Esophagus muscularis mucosa (tissue), 4 donors: ENCODE results near the gene CRYBG2. TPM values are rescaled to one million over a fixed set of nuclear protein-coding genes. Genes with fewer than 3 reads are reported as not detected.
A peak's percentile ranks its signal among the peaks of the same experiment; 100 is the strongest.
"Not testable (repeated sequence)": the region's sequence is repeated elsewhere in the genome, so short reads cannot be mapped to it uniquely, and the experiment has no call there.

Experiments
- DNase-seq: peaks from one replicate; pipeline ENCODE4 v3.0.0-alpha.2; 2017; ENCODE audit errors: extremely low spot score
- H3K27ac ChIP-seq, 4 donors: fragments of 200-600 bp; sonication (generic); replicated peaks in 1 of 4; 1 replicate in 3 of 4; 2 replicates in 1 of 4; pipeline ENCODE4 v1.5.1; 2016 to 2019; ENCODE audit warnings: mild to moderate bottlenecking in 1 of 4
- H3K27me3 ChIP-seq, 4 donors: fragments of 200-600 bp; sonication (generic); one replicate each; pipeline versions ENCODE4 v1.5.1 to v1.6.0; 2016 to 2019
- H3K36me3 ChIP-seq, 4 donors: fragments of 200-600 bp; sonication (generic); one replicate each; pipeline ENCODE4 v1.5.1; 2016 to 2019
- H3K4me1 ChIP-seq, 4 donors: fragments of 200-600 bp; sonication (generic); one replicate each; pipeline ENCODE4 v1.5.1; 2016 to 2019
- H3K4me3 ChIP-seq, 4 donors: fragments of 200-600 bp; sonication (generic); 1 replicate in 2 of 4; 2 replicates in 2 of 4; pipeline ENCODE4 v1.5.1; 2016 to 2019; ENCODE audit warnings: mild to moderate bottlenecking in 4 of 4, moderate library complexity in 1 of 4
- H3K9me3 ChIP-seq, 4 donors: fragments of 200-600 bp; sonication (generic); 1 replicate in 3 of 4; 2 replicates in 1 of 4; pipeline ENCODE4 v1.5.1; 2016 to 2019
- CTCF ChIP-seq, 3 experiments: fragments of 200-600 bp in 2 of 3; fragments of 450-650 bp in 1 of 3; sonication (generic) in 2 of 3; IDR thresholded peaks; one replicate each; pipeline ENCODE4 v1.5.1; 2017 to 2019; ENCODE audit warnings: antibody characterized with exemption in 3 of 3, mild to moderate bottlenecking in 2 of 3, moderate library complexity in 1 of 3
- EP300 ChIP-seq: sonication (generic); formaldehyde crosslinking; IDR thresholded peaks from one replicate; pipeline ENCODE4 v1.6.1; 2017; ENCODE audit warnings: antibody characterized with exemption
- POLR2A ChIP-seq: fragments of 450-650 bp; IDR thresholded peaks from one replicate; pipeline ENCODE4 v1.6.1; 2017; ENCODE audit warnings: antibody characterized with exemption, moderate library complexity, mild to moderate bottlenecking, low read depth
- POLR2AphosphoS5 ChIP-seq, 2 donors: sonication (generic); formaldehyde crosslinking; IDR thresholded peaks; one replicate each; pipeline ENCODE4 v1.6.1; 2017; ENCODE audit warnings: antibody characterized with exemption in 2 of 2
- WGBS: methylation state at CpG from one replicate; pipeline ENCODE4 v1.1.5; 2018; 5-methylcytosine and 5-hydroxymethylcytosine counted together
- intact Hi-C: fragments of 100-400 bp; cut with DNase I; formaldehyde crosslinking; loops from one replicate; pipeline ENCODE4 v1.15.1; 2023
- total RNA-seq, 4 donors: library from RNA; depleted of rRNA; stranded (reverse); fragments of >200 nt; gene quantifications; one replicate each; pipeline versions ENCODE4 v1.1.0 to v1.2.1, GENCODE V29; 2016

CRYBG2 gene
- total RNA-seq, 4 donors from 2014 or later, result 0.42 to 0.86 TPM; not detected in 2

DNA sequence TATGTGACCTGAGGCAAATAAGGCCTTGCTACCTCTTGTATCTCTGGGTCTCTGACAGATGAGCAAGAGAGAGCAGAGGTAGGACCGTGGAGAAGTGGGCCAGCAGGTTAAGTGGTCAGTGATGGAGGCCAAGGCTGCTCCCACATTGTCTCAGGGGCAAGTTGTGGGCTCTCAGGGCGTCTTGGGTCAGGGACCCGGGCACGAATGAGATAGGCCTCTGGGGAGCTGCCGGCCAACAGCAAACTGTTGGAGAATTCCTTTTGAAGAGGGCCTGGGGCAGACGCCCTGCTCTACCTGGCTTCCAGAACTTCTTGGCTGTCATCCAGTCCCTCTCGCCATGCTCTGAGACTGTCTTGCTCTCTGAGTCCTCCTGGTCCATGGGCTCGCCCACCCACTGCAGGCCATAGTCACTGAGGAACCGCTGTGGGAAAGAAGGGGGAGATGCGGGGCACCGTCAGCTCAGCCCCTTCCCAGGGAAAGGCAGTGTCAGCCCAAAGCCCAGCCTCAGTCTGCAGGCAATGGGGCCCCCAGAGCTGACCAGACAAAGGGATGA lies 59.9 kb downstream of the CRYBG2 start:
- DNase-seq, result no peak
- intact Hi-C loops, result no loop called here
- H3K9me3 ChIP-seq, result no peaks in the 10 kb centered on the region
- H3K36me3 ChIP-seq, result peaks cover 7 to 26% (median 8%) of the 10 kb centered on the region in 4 donors
- WGBS, result 80% methylated on average over 7 of the region's 11 CpGs
- H3K27me3 ChIP-seq, result no peaks in the 10 kb centered on the region
- peaks cover 3 to 23% (median 22%) of the 10 kb centered on the region in 4 donors for H3K4me1 ChIP-seq
- TF ChIP-seq CTCF (IDR thresholded peaks at IDR 0.05) (no peak), EP300 (no peak), POLR2A (no peak), POLR2AphosphoS5 (IDR thresholded peaks at IDR 0.05) (no peak)
- no peak overlapping the region for H3K4me3 ChIP-seq
- H3K27ac ChIP-seq, result no peak overlapping the region

- H3K4me1 ChIP-seq, result peaks cover 4 to 34% (median 32%) of the 10 kb centered on the region in 4 donors
- H3K27ac ChIP-seq, DNase-seq, H3K27me3 ChIP-seq, H3K9me3 ChIP-seq, H3K4me3 ChIP-seq, intact Hi-C loops: not testable (repeated sequence)
- H3K36me3 ChIP-seq, result peaks cover 7 to 26% (median 8%) of the 10 kb centered on the region in 4 donors
- WGBS, result 76% methylated on average over 5 of the region's 5 CpGs
Observed at GRCh38 chr1:26292735-26293134, 61.2 kb downstream of the CRYBG2 start.

DNA sequence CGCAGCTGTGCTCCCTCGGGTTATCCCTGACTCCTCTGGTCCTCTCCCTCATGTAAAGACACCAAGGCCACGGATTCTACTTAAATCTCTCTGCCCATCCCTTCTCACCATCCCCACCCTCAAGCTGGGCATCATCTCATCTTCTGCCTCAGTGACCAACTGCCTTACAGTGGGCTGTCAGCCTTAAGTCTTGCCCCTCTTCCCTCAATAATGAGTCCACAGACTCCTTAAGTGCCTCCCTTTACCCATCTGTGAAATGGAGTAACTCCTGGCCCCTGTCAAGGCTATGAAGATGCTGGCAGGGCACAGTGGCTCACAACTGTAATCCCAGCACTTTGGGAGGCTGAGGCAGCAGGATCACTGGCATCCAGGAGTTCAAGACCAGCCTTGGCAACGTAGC lies 62.0 kb downstream of the CRYBG2 start:
- peaks cover 0 to 20% (median 6%) of the 10 kb centered on the region in 4 donors for H3K36me3 ChIP-seq
- H3K27me3 ChIP-seq, result no peaks in the 10 kb centered on the region
- intact Hi-C loops, result no loop called here
- H3K9me3 ChIP-seq, result no peaks in the 10 kb centered on the region
- H3K4me3 ChIP-seq, result no peak overlapping the region
- TF ChIP-seq POLR2AphosphoS5 (IDR thresholded peaks at IDR 0.05), result no peak
- TF ChIP-seq EP300, result no peak
- no peak for TF ChIP-seq POLR2A
- no peak for TF ChIP-seq CTCF (IDR thresholded peaks at IDR 0.05)
- DNase-seq, result no peak
- WGBS, result 93% methylated on average over 4 of the region's 4 CpGs
- no peak overlapping the region for H3K27ac ChIP-seq
- peaks cover 9 to 41% (median 39%) of the 10 kb centered on the region in 4 donors for H3K4me1 ChIP-seq

DNA sequence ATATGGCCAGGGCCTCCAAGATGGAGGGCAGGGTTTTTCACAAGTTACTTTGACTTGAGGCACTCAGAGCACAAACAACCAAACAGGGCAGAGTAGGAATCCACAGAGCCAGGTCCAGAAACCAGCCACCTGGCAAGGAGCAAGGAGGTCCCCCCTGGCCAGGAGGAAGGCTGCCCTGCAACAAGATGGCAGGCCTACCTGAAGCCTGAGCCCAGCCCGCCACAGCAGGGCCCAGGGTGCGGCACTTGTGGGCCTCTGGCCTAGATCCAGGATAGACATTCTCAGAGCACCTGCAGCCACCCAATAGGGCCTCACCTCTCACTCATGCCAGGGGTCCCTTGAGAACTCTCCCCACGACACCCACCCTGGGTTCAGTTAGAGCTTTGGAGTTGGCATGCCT lies 62.5 kb downstream of the CRYBG2 start:
- Histone ChIP-seq H3K4me1 (peaks cover 11 to 46% (median 42%) of the 10 kb centered on the region in 4 donors), H3K27ac (peak overlapping the region; percentile 49 to 62 (median 55)), H3K9me3 (no peaks in the 10 kb centered on the region), H3K4me3 (no peak overlapping the region), H3K27me3 (no peaks in the 10 kb centered on the region), H3K36me3 (peaks cover 0 to 15% (median 1%) of the 10 kb centered on the region in 4 donors)
- intact Hi-C loops, result no loop called here
- DNase-seq, result no peak
- TF ChIP-seq POLR2AphosphoS5 (IDR thresholded peaks at IDR 0.05) (no peak), EP300 (no peak), POLR2A (no peak), CTCF (IDR thresholded peaks at IDR 0.05) (no peak)
- WGBS, result 87% methylated on average over 3 of the region's 3 CpGs

- peak overlapping the region; percentile 49 to 62 (median 55) for H3K27ac ChIP-seq
- H3K27me3 ChIP-seq, result no peaks in the 10 kb centered on the region
- intact Hi-C loops, result no loop called here
- no peak for TF ChIP-seq CTCF (IDR thresholded peaks at IDR 0.05)
- no peak for TF ChIP-seq EP300
- no peak for TF ChIP-seq POLR2AphosphoS5 (IDR thresholded peaks at IDR 0.05)
- TF ChIP-seq POLR2A, result no peak
- no peak for DNase-seq
- H3K4me1 ChIP-seq, result peaks cover 12 to 52% (median 47%) of the 10 kb centered on the region in 4 donors
- H3K4me3 ChIP-seq, result no peak overlapping the region
- H3K36me3 ChIP-seq, result peaks cover 0 to 10% (median 0%) of the 10 kb centered on the region in 4 donors
- 60% methylated on average over 9 of the region's 11 CpGs for WGBS
- no peaks in the 10 kb centered on the region for H3K9me3 ChIP-seq
Observed at GRCh38 chr1:26290882-26291261, 63.1 kb downstream of the CRYBG2 start.
